AG04450 (cell line): ENCODE results near the gene CSRP3. TPM values are rescaled to one million over a fixed set of nuclear protein-coding genes. Genes with fewer than 3 reads are reported as not detected.

Experiments
- CTCF ChIA-PET: fragments of 300-600, 350-600 bp; formaldehyde crosslinking; extraction: SDS; loops from one replicate; lab custom pipeline; 2022; ENCODE audit warnings: antibody characterized with exemption, inconsistent platforms; lab: Charles Lee
- POLR2A ChIA-PET: fragments of 350-600 bp; formaldehyde crosslinking; extraction: SDS; loops from one replicate; lab custom pipeline; 2021; ENCODE audit warnings: antibody characterized with exemption, inconsistent platforms; lab: Yijun Ruan, JAX
- DNase-seq: peaks from one replicate; pipeline ENCODE4 v3.0.0-alpha.2; 2011; ENCODE audit warnings: low read depth, low spot score
- H3K27ac ChIP-seq: one replicate; pipeline ENCODE4 v1.5.1; 2012; ENCODE audit warnings: low read depth, low read length, control low read depth
- H3K27me3 ChIP-seq: one replicate; pipeline ENCODE4 v1.6.0; 2012; ENCODE audit warnings: low read length; ENCODE audit not compliant: control insufficient read depth, insufficient read depth
- H3K4me3 ChIP-seq: 2 replicates; pipeline ENCODE4 v1.5.1; 2011; ENCODE audit warnings: mild to moderate bottlenecking, low read depth, low read length, control low read depth
- H3K9me3 ChIP-seq: 2 replicates; pipeline ENCODE4 v1.5.1; 2012; ENCODE audit warnings: low read length; ENCODE audit not compliant: control insufficient read depth, insufficient read depth
- polyA plus RNA-seq: library from polyadenylated mRNA; depleted of rRNA; stranded (reverse); fragments of >200 nt; gene quantifications from 2 replicates; pipeline ENCODE4 v1.2.3, GENCODE V29; 2011
- TF ChIP-seq, protein P1 (sequence below): IDR thresholded peaks from 2 replicates; pipeline ENCODE4 v1.5.1; 2011; ENCODE audit warnings: low read depth, low read length, control low read depth, inconsistent platforms

CSRP3 gene
- polyA plus RNA-seq, 1 experiment, result not detected

DNA sequence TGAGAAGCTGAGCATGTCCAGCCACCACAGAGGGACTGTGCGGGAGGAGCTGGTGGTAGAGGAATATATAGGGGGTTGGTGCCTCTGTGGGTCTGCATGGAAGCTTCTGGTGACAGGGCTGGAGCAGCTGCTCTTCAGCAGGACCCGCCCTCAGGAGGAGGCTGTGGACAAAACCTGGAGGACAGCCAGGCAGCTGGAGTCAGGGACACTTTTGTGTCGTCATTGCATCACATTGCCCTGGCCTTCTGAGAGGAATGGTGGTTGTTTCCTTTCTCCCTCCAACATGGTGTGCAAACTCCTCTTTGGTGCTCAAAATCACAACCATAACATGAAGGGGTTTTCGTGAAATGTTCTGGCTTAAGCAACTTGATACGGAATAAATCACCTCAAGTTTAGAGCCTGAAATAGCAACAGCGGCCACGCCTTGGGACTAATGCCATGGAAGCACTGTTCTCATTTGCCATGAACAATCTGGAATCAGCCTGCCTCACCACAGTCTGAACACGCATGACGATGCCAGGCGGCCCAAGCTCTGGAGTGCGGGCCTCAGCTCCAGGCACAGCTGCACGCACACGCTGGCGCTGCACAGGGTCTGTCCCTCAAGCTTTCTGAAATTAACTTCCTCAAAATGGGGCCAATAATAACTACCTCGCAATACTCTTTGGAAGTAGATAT is 17.1 kb upstream of the CSRP3 start:
- ChIA-PET POLR2A (no interaction called here), CTCF (interaction anchor here (1.0 kb wide), 1 partner anchor 148 kb away, joined by 4 read pairs; no protein-coding TSS in a partner anchor)
- no peak overlapping the region for H3K27ac ChIP-seq
- H3K9me3 ChIP-seq, result no peaks in the 10 kb centered on the region
- peaks cover 14% of the 10 kb centered on the region for H3K27me3 ChIP-seq
- no peak for DNase-seq
- TF ChIP-seq, protein P1, sequence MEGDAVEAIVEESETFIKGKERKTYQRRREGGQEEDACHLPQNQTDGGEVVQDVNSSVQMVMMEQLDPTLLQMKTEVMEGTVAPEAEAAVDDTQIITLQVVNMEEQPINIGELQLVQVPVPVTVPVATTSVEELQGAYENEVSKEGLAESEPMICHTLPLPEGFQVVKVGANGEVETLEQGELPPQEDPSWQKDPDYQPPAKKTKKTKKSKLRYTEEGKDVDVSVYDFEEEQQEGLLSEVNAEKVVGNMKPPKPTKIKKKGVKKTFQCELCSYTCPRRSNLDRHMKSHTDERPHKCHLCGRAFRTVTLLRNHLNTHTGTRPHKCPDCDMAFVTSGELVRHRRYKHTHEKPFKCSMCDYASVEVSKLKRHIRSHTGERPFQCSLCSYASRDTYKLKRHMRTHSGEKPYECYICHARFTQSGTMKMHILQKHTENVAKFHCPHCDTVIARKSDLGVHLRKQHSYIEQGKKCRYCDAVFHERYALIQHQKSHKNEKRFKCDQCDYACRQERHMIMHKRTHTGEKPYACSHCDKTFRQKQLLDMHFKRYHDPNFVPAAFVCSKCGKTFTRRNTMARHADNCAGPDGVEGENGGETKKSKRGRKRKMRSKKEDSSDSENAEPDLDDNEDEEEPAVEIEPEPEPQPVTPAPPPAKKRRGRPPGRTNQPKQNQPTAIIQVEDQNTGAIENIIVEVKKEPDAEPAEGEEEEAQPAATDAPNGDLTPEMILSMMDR, result no peak
- no peak overlapping the region for H3K4me3 ChIP-seq

DNA sequence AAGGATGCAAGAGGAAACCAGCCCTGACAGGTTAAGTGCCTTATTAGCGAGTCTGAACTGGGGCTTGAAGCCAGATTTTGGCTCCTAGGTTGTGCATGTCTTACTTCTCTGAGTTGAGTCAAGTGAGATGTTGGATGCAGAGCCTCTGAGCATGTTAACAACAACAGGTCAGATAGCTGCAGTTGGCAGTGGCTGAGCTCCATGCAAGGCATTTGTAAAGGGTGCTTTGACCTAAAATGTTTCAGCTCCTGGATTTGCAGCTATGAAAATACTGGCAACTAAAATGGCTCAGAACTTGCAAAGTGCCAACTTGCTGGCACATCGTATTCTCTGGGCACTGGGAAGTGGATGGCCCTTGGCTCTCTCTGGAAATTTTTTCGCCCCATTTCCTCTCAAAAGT is 16.4 kb upstream of the CSRP3 start:
- ChIA-PET POLR2A (no interaction called here), CTCF (no interaction called here)
- Histone ChIP-seq H3K4me3 (no peak overlapping the region), H3K27ac (no peak overlapping the region), H3K9me3 (no peaks in the 10 kb centered on the region), H3K27me3 (peaks cover 14% of the 10 kb centered on the region)
- TF ChIP-seq, protein P1, result no peak
- DNase-seq, result no peak

DNA sequence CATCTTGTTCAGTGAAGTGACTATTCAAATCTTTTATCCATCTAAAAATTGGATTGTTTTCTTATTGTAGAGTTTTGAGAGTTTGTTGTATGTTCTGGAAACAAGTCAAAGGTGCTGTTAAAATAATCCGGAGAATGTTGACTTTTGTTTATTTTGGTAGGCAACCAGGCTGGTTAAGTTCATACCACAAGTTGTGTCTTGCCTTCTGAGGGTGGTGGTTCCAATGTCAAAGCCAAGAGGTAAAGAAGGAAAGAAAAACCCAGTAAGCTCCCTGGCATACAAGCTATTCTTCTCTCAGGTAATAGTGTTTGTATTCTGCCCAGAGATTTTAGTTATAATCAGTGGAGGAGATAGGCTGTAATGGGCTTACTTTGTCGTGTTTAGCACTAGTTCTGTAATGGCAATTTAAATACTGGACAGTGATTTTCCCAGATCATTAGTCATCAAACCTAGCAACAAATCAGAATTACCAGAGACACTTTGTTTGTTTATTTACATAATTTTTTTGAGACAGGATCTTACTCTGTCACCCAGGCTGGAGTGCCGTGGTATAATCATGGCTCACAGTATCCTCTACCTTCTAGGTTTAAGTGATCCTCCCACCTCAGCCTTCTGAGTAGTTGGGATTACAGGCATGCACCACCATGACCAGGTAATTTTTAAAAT is 15.1 kb upstream of the CSRP3 start:
- ChIA-PET POLR2A (no interaction called here), CTCF (no interaction called here)
- no peak for DNase-seq
- H3K27ac ChIP-seq, result no peak overlapping the region
- no peak overlapping the region for H3K4me3 ChIP-seq
- H3K9me3 ChIP-seq, result no peaks in the 10 kb centered on the region
- TF ChIP-seq, protein P1, result no peak
- peaks cover 14% of the 10 kb centered on the region for H3K27me3 ChIP-seq

DNA sequence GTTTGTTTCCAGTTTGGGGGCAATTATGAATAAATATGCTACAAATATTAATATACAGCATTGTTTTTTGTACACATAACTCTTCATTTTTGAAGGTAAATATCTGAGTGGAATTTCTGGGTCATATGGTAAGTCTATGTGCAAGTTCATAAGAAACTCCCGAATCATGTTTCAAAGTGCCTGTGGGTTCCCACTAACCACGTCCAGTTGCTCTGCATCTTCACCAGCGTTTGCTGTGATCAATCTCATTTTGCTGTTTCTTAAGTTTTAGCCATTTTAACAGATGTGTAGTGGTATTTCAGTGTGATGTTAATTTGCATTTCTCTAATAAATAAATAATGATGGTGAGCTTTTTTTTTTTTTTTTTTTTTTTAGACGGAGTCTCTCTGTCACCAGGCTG is 14.2 kb upstream of the CSRP3 start:
- Histone ChIP-seq H3K4me3 (no peak overlapping the region), H3K27ac (no peak overlapping the region), H3K9me3 (no peaks in the 10 kb centered on the region), H3K27me3 (peaks cover 14% of the 10 kb centered on the region)
- DNase-seq, result no peak
- CTCF ChIA-PET, result no interaction called here
- POLR2A ChIA-PET, result no interaction called here
- TF ChIP-seq, protein P1, result no peak
